Colonic mucosa (tissue), 4 donors: ENCODE data around the gene ADCY4. TPM values are rescaled to one million over a fixed set of nuclear protein-coding genes. Genes with fewer than 3 reads are reported as not detected.

Experiments
- DNase-seq: peaks from one replicate; pipeline ENCODE4 v3.0.0-alpha.2; 2020
- H3K27ac ChIP-seq: fragments of 200-600 bp; one replicate; pipeline ENCODE4 v1.8.0; 2021
- H3K27me3 ChIP-seq: fragments of 200-600 bp; one replicate; pipeline ENCODE4 v1.8.0; 2021
- H3K36me3 ChIP-seq: fragments of 200-600 bp; one replicate; pipeline ENCODE4 v1.8.0; 2021
- H3K4me1 ChIP-seq: fragments of 200-600 bp; one replicate; pipeline ENCODE4 v1.8.0; 2021; ENCODE audit warnings: mild to moderate bottlenecking
- H3K4me3 ChIP-seq: fragments of 200-600 bp; one replicate; pipeline ENCODE4 v1.8.0; 2021
- H3K9ac ChIP-seq, 2 donors: one replicate each; pipeline ENCODE4 v1.7.0; 2013; ENCODE audit warnings: control low read depth in 2 of 2, low read depth in 2 of 2, low read length in 2 of 2
- H3K9me3 ChIP-seq: fragments of 200-600 bp; one replicate; pipeline ENCODE4 v1.8.0; 2021
- intact Hi-C: fragments of 100-400 bp; cut with DNase I; formaldehyde crosslinking; loops from one replicate; pipeline ENCODE4 v1.14.1; 2022
- total RNA-seq, 2 donors: library from RNA; stranded (reverse); fragmentation: NEBNext Ultra II Directional in 1 of 2; extraction: Animal tissue kit (Norgen Biotek cat#: 25700) in 1 of 2; gene quantifications; one replicate each; pipeline ENCODE4 v1.2.1, GENCODE V29; 2021
- TF ChIP-seq, protein P1 (sequence below): fragments of 200-600 bp; IDR thresholded peaks from one replicate; pipeline ENCODE4 v1.8.0; 2022; ENCODE audit warnings: antibody characterized with exemption, mild to moderate bottlenecking
- donor health status: healthy.
- donor health status: DM: no; HTN: no; CAD: no.
- donor health status: DM: no; HTN: no; CAD: no.

ADCY4 gene
- total RNA-seq, 2 donors from 2014 or later, result 6.7 to 10.2 TPM

DNA sequence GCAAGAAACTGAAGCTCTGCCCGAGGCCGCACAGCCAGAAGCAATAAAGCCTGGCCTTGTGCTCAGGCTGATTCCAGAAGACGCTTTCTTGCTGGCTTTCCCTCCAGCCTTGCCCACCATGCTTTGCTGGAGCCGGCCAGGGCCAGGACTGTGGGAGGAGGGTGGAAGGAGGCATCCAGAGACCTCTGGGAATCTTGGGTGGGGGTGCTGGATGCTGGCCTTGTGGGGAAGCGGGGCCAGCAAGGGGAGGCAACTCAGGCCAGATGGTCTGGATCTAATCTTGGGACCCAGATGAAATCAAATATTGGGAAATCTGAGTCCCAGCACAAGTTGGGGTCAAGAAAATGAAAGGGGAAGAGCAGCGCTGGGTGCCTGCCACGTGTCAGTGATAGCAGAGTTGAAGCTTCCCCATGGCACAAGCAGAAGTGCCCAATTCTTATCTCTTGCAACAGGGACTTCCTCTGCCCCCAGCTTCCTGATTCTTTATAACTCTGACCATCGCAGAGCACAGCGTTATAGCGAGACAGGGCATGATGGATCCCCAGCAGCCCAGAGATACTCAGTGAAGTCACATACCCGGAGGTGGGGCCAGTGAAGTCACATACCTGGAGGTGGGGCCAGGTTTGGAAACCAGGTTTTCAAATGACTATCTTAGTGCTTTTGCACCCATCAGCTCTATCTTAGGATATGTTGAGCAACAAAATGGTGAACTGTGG, 57.1 kb downstream of the ADCY4 start:
- Histone ChIP-seq H3K9me3 (no peaks in the 10 kb centered on the region), H3K9ac (no peak overlapping the region), H3K4me3 (no peak overlapping the region), H3K4me1 (no peaks in the 10 kb centered on the region), H3K27ac (peak overlapping the region; percentile 52), H3K36me3 (no peaks in the 10 kb centered on the region), H3K27me3 (no peaks in the 10 kb centered on the region)
- peak; percentile 29 for DNase-seq
- intact Hi-C loops, result no loop called here
- TF ChIP-seq, protein P1, sequence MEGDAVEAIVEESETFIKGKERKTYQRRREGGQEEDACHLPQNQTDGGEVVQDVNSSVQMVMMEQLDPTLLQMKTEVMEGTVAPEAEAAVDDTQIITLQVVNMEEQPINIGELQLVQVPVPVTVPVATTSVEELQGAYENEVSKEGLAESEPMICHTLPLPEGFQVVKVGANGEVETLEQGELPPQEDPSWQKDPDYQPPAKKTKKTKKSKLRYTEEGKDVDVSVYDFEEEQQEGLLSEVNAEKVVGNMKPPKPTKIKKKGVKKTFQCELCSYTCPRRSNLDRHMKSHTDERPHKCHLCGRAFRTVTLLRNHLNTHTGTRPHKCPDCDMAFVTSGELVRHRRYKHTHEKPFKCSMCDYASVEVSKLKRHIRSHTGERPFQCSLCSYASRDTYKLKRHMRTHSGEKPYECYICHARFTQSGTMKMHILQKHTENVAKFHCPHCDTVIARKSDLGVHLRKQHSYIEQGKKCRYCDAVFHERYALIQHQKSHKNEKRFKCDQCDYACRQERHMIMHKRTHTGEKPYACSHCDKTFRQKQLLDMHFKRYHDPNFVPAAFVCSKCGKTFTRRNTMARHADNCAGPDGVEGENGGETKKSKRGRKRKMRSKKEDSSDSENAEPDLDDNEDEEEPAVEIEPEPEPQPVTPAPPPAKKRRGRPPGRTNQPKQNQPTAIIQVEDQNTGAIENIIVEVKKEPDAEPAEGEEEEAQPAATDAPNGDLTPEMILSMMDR, result no peak

DNA sequence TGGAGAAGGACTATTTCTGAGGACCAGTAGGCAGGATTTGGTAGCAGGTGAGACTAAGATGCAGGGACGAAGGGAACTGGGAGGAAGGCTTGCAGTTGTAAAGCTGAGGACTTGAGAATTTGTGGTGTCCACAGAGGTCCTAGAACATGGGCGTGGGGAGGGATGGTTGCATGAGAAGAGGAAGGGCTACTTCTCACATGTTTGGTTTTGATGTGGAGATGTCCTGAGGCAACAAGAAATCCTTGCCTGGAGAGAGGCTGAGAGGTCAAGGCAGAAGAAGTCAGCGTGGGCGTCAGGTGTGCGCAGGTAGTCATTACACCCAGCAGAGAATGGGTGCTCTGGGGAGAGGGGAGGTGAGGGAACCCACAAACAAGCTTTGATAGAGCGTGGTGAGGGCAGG, 57.8 kb downstream of the ADCY4 start:
- Histone ChIP-seq H3K27me3 (no peaks in the 10 kb centered on the region), H3K4me1 (no peaks in the 10 kb centered on the region), H3K27ac (peak overlapping the region; percentile 52), H3K9me3 (no peaks in the 10 kb centered on the region), H3K4me3 (no peak overlapping the region), H3K36me3 (no peaks in the 10 kb centered on the region), H3K9ac (no peak overlapping the region)
- TF ChIP-seq, protein P1, result no peak
- DNase-seq, result no peak
- intact Hi-C loops, result no loop called here

DNA sequence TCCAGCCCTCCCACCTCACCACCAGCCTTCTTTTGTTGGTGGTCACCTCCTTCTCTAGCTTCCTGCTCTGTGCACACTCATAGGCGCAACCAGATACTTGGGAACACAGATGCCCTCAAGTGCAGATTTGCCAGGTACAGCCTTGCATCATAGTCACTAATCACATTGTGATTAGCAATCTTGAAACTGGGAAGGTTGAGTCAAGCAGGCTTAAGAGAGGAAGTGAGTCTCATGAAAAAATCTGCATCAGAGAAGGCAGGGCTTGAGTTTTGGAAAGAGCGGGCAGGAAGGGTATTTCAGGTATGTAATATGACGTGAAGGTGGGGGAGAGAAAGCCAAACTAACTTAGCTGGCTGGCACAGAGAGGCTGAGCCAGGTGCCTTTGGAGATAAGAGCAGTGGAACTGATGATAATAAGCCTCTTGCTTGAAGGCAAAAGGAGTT, 60.7 kb downstream of the ADCY4 start:
- H3K9ac ChIP-seq, result no peak overlapping the region
- no peak overlapping the region for H3K4me3 ChIP-seq
- H3K27ac ChIP-seq, result no peak overlapping the region
- H3K36me3 ChIP-seq, result no peaks in the 10 kb centered on the region
- no peak for DNase-seq
- no peaks in the 10 kb centered on the region for H3K9me3 ChIP-seq
- TF ChIP-seq, protein P1, result no peak
- H3K27me3 ChIP-seq, result no peaks in the 10 kb centered on the region
- H3K4me1 ChIP-seq, result no peaks in the 10 kb centered on the region
- intact Hi-C loops, result no loop called here

DNA sequence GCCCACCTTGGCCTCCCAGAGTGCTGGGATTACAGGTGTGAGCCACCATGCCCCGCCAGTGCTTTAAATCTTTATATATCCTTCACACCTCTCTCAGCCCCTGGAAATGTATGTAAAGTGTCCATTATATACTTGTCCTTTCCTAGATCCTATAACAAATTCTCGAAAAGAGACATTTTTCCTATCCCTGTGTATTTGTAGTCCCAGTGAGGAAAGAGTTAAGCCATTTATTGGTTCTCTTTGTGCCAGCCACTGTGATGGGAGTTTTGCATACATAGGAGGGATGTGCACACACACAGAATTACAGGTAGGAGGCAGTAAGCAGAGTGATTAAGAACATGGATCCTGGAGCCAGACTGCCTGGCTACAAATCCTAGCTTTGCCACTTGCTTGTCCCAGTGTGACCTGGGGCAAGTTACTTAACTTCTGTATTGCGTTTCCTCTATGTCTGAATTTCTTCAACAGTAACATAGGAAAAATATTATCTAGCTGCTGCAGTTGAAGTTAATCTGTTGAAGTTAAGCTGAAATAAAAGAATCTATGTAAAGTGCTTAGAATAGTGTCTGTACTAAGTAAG, 61.4 kb downstream of the ADCY4 start:
- TF ChIP-seq, protein P1, result no peak
- H3K36me3 ChIP-seq, result no peaks in the 10 kb centered on the region
- no peak for DNase-seq
- no peaks in the 10 kb centered on the region for H3K9me3 ChIP-seq
- no peak overlapping the region for H3K9ac ChIP-seq
- no peak overlapping the region for H3K4me3 ChIP-seq
- intact Hi-C loops, result no loop called here
- no peaks in the 10 kb centered on the region for H3K27me3 ChIP-seq
- no peaks in the 10 kb centered on the region for H3K4me1 ChIP-seq
- no peak overlapping the region for H3K27ac ChIP-seq

DNA sequence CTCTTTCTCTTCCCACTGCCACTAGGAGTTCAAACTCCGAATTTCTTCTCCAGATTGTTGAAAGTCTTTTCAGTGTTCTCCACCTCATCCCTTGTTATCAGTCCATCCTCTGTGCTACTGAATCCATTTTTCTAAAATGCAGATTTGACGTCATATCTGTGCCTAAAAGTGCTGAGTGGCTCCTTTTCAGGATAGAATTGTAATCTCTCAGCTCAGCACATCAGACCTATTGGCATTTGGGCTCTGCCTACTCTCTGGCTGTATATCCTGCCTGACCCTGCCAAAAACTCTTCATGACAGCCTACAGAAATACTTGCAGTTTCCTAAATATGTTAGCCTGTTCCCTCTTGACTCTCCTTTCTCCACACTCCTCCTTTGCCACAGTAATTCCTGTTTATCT, 62.4 kb downstream of the ADCY4 start:
- intact Hi-C loops, result no loop called here
- H3K4me3 ChIP-seq, result no peak overlapping the region
- TF ChIP-seq, protein P1, result no peak
- H3K9ac ChIP-seq, result no peak overlapping the region
- no peaks in the 10 kb centered on the region for H3K9me3 ChIP-seq
- DNase-seq, result no peak
- H3K27me3 ChIP-seq, result no peaks in the 10 kb centered on the region
- no peak overlapping the region for H3K27ac ChIP-seq
- H3K4me1 ChIP-seq, result no peaks in the 10 kb centered on the region
- no peaks in the 10 kb centered on the region for H3K36me3 ChIP-seq
